Fibroblast of the conjunctiva (primary cell): ENCODE measurements around the gene DGKE.

Experiments used
- DNase-seq: peaks from one replicate; pipeline ENCODE4 v3.0.0-alpha.2; 2010; ENCODE audit warnings: low read depth

DGKE gene

GRCh38 chr17:56833809-56834379 is at the start of gene DGKE, which contains the start of gene C17orf67:
TSS of gene DGKE (plus strand) at chr17:56834151. CDS start at chr17:56834796, 645 bp downstream.
TSS of gene C17orf67 (minus strand) at chr17:56833920. CDS start at chr17:56815810, 18,110 bp downstream.
- peak; percentile 93 for DNase-seq

- DNase-seq: no peak
Measured at GRCh38 chr17:56785405-56785804, 48.5 kb upstream of the DGKE start.

GRCh38 chr17:56785997-56786680 is 47.8 kb upstream of the DGKE start:
- no peak for DNase-seq

GRCh38 chr17:56786989-56787482 is 46.9 kb upstream of the DGKE start:
- DNase-seq: peak; percentile 75

- no peak for DNase-seq
Measured at GRCh38 chr17:56792267-56792666, 41.7 kb upstream of the DGKE start.

GRCh38 chr17:56793531-56793930 is 40.4 kb upstream of the DGKE start:
- no peak for DNase-seq

- DNase-seq: no peak
Measured at GRCh38 chr17:56793957-56794356, 40.0 kb upstream of the DGKE start.

GRCh38 chr17:56795221-56795865 is 38.6 kb upstream of the DGKE start:
- no peak for DNase-seq

GRCh38 chr17:56796536-56796935 is 37.4 kb upstream of the DGKE start:
- no peak for DNase-seq

GRCh38 chr17:56798916-56799315 is 35.0 kb upstream of the DGKE start:
- DNase-seq: no peak

- no peak for DNase-seq
Measured at GRCh38 chr17:56801459-56802178, 32.3 kb upstream of the DGKE start.

GRCh38 chr17:56803071-56803470 is 30.9 kb upstream of the DGKE start:
- DNase-seq: no peak

GRCh38 chr17:56804454-56804853 is 29.5 kb upstream of the DGKE start:
- DNase-seq: no peak

GRCh38 chr17:56806949-56807348 is 27.0 kb upstream of the DGKE start:
- DNase-seq: no peak

- DNase-seq: no peak
Measured at GRCh38 chr17:56807723-56808122, 26.2 kb upstream of the DGKE start.

- no peak for DNase-seq
Measured at GRCh38 chr17:56808503-56808902, 25.4 kb upstream of the DGKE start.

- no peak for DNase-seq
Measured at GRCh38 chr17:56809106-56809819, 24.7 kb upstream of the DGKE start.

GRCh38 chr17:56809820-56810179 is 24.2 kb upstream of the DGKE start:
- no peak for DNase-seq

GRCh38 chr17:56810343-56810742 is 23.6 kb upstream of the DGKE start:
- no peak for DNase-seq

GRCh38 chr17:56810891-56811775 is 22.8 kb upstream of the DGKE start:
- DNase-seq: no peak

- DNase-seq: no peak
Measured at GRCh38 chr17:56812901-56813388, 21.0 kb upstream of the DGKE start.
